SK-N-SH treated with all-trans-retinoic acid at 6 μM for 48 hours (cell line): ENCODE measurements around the gene ABI2.

ENCODE experiments used
- ATAC-seq: fragments of 200-7000 bp; cut with Tn5 transposase; 3 replicates; pipeline ENCODE4 v1.9.1; 2020; ENCODE audit warnings: mild to moderate bottlenecking, moderate library complexity
- ARNTL ChIP-seq: fragments of 450-650 bp; formaldehyde crosslinking; IDR thresholded peaks from 2 replicates; pipeline ENCODE4 v1.5.0; 2020; ENCODE audit warnings: low read depth, mild to moderate bottlenecking, moderate library complexity, borderline replicate concordance
- CREB5 ChIP-seq: fragments of 250-450 bp; sonication (Bioruptor Pico); IDR thresholded peaks from 2 replicates; pipeline ENCODE4 v1.5.1; 2020; ENCODE audit warnings: low read depth, mild to moderate bottlenecking, moderate library complexity
- CSDC2 ChIP-seq: fragments of 250-450 bp; sonication (Bioruptor Pico); IDR thresholded peaks from 2 replicates; pipeline ENCODE4 v1.5.0; 2020; ENCODE audit warnings: mild to moderate bottlenecking, moderate library complexity
- CSRNP3 ChIP-seq: fragments of 250-450 bp; sonication (Bioruptor Pico); IDR thresholded peaks from 2 replicates; pipeline ENCODE4 v1.5.1; 2021; ENCODE audit warnings: mild to moderate bottlenecking, moderate library complexity
- ESRRG ChIP-seq: fragments of 250-450 bp; sonication (Bioruptor Pico); IDR thresholded peaks from 2 replicates; pipeline ENCODE4 v1.6.1; 2021; ENCODE audit warnings: mild to moderate bottlenecking
- ISL1 ChIP-seq: fragments of 250-450 bp; sonication (Bioruptor Pico); IDR thresholded peaks from 2 replicates; pipeline ENCODE4 v2.1.2; 2022; ENCODE audit warnings: mild to moderate bottlenecking, moderate library complexity
- OSR1 ChIP-seq: fragments of 250-450 bp; sonication (Bioruptor Pico); IDR thresholded peaks from 2 replicates; pipeline ENCODE4 v1.8.0; 2022; ENCODE audit warnings: moderate library complexity, mild to moderate bottlenecking, inconsistent platforms
- PPARA ChIP-seq: fragments of 250-450 bp; sonication (Bioruptor Pico); IDR thresholded peaks from 2 replicates; pipeline ENCODE4 v1.5.0; 2020; ENCODE audit warnings: mild to moderate bottlenecking, borderline replicate concordance
- RARB ChIP-seq: fragments of 250-450 bp; sonication (Bioruptor Pico); IDR thresholded peaks from 2 replicates; pipeline ENCODE4 v1.8.0; 2021; ENCODE audit warnings: mild to moderate bottlenecking, moderate library complexity
- TSHZ2 ChIP-seq: fragments of 250-450 bp; sonication (Bioruptor Pico); IDR thresholded peaks from 2 replicates; pipeline ENCODE4 v1.5.0; 2020; ENCODE audit warnings: mild to moderate bottlenecking, moderate library complexity
- ZFP3 ChIP-seq: fragments of 250-450 bp; sonication (Bioruptor Pico); IDR thresholded peaks from 2 replicates; pipeline ENCODE4 v1.5.0; 2020; ENCODE audit warnings: mild to moderate bottlenecking, moderate library complexity
- ZFP30 ChIP-seq: fragments of 450-650 bp; formaldehyde crosslinking; IDR thresholded peaks from 2 replicates; pipeline ENCODE4 v1.5.0; 2022; ENCODE audit warnings: mild to moderate bottlenecking, moderate library complexity
- ZNF565 ChIP-seq: fragments of 450-650 bp; formaldehyde crosslinking; conservative IDR thresholded peaks from 2 replicates; pipeline ENCODE4 v1.5.0; 2020; ENCODE audit warnings: low read depth, mild to moderate bottlenecking, moderate library complexity
- ZNF70 ChIP-seq: fragments of 450-650 bp; formaldehyde crosslinking; IDR thresholded peaks from 2 replicates; pipeline ENCODE4 v1.5.0; 2020; ENCODE audit warnings: mild to moderate bottlenecking, moderate library complexity
- ZNF8 ChIP-seq: fragments of 450-650 bp; formaldehyde crosslinking; IDR thresholded peaks from 2 replicates; pipeline ENCODE4 v1.5.0; 2020; ENCODE audit warnings: mild to moderate bottlenecking, moderate library complexity
- TF ChIP-seq, protein P1 (sequence below): fragments of 250-450 bp; sonication (Bioruptor Pico); IDR thresholded peaks from 2 replicates; pipeline ENCODE4 v1.8.0; 2021; ENCODE audit warnings: low read depth, mild to moderate bottlenecking, moderate library complexity, borderline replicate concordance
- TF ChIP-seq, protein P2 (sequence below): fragments of 250-450 bp; sonication (Bioruptor Pico); IDR thresholded peaks from 2 replicates; pipeline ENCODE4 v1.8.0; 2020; ENCODE audit warnings: mild to moderate bottlenecking, moderate library complexity, borderline replicate concordance

The ABI2 gene

DNA sequence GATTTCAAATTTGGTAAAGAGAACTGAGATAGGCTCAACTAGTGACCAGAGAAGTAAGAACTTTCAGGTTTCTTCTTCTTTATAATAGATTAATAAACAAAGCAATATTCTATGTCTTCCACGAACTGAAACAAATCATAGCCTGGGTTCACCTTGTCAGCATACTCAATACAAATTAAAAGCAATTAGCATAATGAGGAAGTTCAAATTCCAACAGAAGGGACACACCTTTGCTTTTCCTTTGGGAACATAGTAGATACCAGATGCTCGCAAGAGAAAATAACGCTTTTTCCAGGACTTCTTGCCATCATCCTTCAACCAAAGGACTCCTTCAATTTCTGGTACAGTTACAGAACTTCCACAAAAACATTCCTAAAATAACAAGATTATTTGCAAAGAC is 127.0 kb downstream of the ABI2 start:
- TF ChIP-seq, protein P1, sequence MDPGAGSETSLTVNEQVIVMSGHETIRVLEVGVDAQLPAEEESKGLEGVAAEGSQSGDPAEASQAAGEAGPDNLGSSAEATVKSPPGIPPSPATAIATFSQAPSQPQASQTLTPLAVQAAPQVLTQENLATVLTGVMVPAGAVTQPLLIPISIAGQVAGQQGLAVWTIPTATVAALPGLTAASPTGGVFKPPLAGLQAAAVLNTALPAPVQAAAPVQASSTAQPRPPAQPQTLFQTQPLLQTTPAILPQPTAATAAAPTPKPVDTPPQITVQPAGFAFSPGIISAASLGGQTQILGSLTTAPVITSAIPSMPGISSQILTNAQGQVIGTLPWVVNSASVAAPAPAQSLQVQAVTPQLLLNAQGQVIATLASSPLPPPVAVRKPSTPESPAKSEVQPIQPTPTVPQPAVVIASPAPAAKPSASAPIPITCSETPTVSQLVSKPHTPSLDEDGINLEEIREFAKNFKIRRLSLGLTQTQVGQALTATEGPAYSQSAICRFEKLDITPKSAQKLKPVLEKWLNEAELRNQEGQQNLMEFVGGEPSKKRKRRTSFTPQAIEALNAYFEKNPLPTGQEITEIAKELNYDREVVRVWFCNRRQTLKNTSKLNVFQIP (CRISPR knock-in tag): no peak
- TF ChIP-seq ESRRG (CRISPR knock-in tag): no peak
- TF ChIP-seq, protein P2, sequence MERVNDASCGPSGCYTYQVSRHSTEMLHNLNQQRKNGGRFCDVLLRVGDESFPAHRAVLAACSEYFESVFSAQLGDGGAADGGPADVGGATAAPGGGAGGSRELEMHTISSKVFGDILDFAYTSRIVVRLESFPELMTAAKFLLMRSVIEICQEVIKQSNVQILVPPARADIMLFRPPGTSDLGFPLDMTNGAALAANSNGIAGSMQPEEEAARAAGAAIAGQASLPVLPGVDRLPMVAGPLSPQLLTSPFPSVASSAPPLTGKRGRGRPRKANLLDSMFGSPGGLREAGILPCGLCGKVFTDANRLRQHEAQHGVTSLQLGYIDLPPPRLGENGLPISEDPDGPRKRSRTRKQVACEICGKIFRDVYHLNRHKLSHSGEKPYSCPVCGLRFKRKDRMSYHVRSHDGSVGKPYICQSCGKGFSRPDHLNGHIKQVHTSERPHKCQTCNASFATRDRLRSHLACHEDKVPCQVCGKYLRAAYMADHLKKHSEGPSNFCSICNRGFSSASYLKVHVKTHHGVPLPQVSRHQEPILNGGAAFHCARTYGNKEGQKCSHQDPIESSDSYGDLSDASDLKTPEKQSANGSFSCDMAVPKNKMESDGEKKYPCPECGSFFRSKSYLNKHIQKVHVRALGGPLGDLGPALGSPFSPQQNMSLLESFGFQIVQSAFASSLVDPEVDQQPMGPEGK: no peak
- no peak for TF ChIP-seq ZNF70 (CRISPR knock-in tag)
- no peak for TF ChIP-seq ZFP3 (CRISPR knock-in tag)
- TF ChIP-seq RARB: no peak
- no peak for TF ChIP-seq CREB5
- no peak for TF ChIP-seq TSHZ2 (CRISPR knock-in tag)
- no peak for TF ChIP-seq ISL1 (CRISPR knock-in tag)
- TF ChIP-seq ZNF565: no peak
- TF ChIP-seq ZNF8 (CRISPR knock-in tag): no peak
- no peak for ATAC-seq

- TF ChIP-seq ISL1 (CRISPR knock-in tag) (no peak), ESRRG (CRISPR knock-in tag) (no peak), PPARA (no peak), CSDC2 (CRISPR knock-in tag) (no peak), ZFP30 (CRISPR knock-in tag) (no peak), TSHZ2 (CRISPR knock-in tag) (no peak), ARNTL (CRISPR knock-in tag) (no peak), OSR1 (CRISPR knock-in tag) (no peak), CSRNP3 (no peak)
- TF ChIP-seq, protein P2: no peak
- TF ChIP-seq, protein P1 (CRISPR knock-in tag): no peak
- ATAC-seq: no peak
These were observed 133.6 kb downstream of the ABI2 start for GRCh38 chr2:203461746-203462145.
